Measurements from ENCODE around the gene RPL19.

The RPL19 gene

DNA sequence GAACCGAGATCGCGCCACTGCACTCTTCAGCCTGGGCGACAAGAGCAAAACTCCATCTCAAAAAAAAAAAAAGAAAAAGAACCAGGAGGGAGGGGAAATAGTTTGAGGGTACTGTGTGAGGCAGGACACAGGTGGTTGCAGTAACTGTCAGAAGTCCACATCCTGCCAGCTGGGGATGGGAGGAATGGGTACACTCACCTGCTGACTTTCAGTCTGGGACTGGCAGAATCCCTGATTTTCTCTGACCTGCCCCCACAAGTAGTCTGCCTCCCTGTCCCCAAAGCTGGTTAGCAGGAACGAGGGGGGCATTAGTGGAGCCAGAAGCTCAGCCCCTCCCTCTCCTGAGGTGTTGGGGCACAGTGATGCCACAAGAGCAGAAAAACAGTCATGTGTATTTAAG, 27.0 kb upstream of the RPL19 start:
- no peak for DNase-seq (ENCODE audit: low read depth in 2 of 2)

DNA sequence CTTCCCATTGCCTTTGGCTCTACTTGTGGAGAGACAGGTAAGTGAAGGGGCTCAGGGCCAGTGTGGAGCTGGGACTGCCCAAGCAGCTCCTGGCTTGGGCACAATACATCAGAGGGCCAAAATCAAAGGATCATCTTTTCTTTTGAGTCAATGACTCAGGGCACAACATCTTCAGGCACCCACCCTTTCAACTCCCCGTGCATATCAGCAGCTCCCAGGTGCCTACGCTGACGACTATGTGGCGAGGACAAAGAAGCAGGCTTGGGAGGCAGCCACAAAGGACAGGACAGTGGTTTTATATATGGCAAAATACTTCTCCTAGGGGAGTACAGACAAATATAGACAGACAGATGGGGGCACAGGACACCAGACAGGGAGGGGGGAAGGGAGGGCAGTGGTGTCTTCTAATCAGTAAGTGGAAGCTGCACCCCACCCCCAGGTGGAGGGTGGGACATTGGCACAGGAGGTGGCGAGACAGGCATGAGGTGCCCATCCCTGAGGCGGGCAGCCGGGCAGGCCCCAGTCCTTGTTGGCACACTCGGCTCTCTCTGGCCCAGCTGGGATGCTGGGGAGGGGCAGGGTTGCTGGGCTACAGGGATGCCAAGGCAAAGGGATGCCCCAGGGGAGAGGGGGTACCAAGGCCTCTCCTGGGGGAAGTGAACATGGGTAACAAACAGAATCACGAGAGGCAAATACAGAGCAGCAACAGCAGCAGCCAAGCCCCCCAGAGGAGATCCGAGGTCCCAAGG, 26.4 kb upstream of the RPL19 start:
- no peak for DNase-seq (ENCODE audit: low read depth in 2 of 2)

DNA sequence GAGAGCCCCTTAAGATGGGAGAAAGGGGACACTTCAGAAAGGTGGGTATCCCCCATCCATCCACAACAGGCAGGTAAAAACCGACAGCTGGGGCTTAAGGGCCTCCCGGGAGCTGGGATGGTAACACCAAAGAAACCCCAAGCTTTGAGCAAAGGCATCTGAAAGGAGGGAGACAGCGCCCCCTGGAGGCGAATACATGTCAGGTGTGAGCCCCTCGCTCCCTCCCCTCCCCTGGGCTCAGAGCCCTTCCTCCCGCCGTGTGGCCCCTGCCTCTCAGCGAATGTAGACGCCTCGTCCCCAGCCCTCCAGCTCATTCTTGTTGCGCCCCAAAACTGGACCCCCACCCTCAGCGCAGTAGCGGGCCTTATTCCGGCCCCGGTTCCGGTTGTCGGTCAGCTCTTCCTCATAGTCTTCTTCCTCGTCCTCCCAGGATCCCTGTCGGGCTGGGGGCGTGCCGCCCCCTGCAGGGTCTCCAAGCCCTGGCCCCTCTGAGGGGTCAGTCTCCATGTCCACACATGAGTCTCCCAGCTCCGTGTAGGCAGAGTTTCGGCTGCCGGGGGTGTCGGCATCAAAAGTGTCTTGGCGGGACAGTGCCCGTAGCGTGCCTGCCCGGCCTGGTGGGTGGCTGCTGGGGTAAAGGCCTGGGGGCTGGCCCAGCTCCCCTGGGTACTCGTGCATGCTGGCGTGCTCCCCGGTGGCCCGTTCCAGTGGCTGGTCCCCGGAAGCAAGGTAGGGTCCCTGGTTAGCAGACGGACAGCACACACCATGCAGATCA, 25.0 kb upstream of the RPL19 start:
- peak in 1 of 2 experiments; percentile 35 for DNase-seq (ENCODE audit: low read depth in 2 of 2)

DNA sequence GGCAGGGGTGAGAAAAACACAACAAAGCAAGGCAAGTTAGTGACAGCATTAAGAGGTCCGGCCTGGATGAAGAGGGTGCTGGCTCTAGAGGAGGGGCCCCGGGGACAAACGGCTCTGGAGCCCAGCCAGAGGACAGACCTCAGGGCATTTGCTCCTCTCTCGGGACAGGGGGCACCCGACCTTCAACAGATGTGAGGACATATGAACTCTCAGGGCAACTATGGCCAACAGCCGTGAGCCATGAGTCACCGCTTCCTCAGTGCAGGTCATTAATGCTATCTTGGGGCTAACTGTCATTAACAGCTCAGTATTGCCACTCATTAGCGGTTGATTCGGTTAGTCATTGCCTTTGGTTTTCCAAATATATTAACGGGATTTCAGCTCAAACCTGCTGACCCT, 24.4 kb upstream of the RPL19 start:
- no peak for DNase-seq (ENCODE audit: low read depth in 2 of 2)

DNA sequence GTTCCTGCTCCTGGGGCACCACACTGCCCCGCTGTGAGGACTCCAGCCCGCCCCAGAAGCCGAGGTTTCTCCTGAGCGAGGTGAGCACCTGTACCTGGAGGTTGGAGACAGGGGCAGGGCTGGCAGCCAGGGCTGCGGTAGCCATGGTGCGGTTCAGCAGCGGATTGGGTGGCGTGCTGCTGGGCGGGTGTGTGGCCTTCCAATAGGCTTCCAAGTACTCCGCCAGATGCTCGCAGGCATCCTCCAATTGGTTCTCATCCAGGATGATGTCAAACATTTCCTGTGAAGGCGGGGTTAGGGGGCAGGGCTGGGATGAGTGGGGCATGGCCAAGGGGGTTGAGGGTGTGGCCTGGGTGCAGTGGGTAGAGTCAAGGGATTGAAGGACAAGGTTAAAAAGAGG, 22.8 kb upstream of the RPL19 start:
- no peak for DNase-seq (ENCODE audit: low read depth in 2 of 2)

DNA sequence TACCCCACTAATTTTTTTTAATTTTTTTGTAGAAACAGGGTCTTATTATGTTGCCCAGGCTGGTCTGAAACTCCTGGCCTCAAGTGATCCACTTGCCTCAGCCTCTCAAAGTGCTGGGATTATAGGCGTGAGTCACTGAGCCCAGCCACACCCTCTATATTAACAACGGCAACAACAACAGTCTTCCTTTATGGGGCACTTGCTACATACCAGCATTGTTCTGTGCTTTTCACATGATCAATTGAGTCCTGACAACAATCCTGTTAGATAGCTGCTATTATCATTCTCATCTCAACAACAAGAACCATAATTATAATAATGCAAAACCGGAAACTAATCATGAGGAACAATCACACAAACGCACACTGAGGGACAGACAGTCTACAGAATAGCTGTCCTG, 21.5 kb upstream of the RPL19 start:
- no peak for DNase-seq (ENCODE audit: low read depth in 2 of 2)

DNA sequence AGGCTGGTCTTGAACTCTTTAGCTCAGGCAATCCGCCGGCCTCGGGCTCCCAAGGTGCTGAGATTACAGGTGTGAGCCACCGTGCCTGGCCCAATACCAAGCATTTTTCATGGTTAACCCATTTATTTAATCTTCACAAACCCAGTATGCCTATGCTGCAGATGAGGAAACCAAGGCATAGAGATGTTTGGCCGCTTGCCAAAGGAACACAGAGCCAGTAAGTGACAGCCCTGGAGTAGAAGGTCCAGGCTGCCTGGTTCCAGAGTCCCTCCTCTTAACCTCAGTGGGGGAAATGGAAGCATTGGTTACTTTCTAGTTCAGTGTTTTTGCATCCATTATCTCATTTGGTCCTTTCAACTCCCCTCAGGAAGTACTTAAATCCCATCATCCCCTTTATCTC, 18.8 kb upstream of the RPL19 start:
- no peak for DNase-seq (ENCODE audit: low read depth in 2 of 2)

DNA sequence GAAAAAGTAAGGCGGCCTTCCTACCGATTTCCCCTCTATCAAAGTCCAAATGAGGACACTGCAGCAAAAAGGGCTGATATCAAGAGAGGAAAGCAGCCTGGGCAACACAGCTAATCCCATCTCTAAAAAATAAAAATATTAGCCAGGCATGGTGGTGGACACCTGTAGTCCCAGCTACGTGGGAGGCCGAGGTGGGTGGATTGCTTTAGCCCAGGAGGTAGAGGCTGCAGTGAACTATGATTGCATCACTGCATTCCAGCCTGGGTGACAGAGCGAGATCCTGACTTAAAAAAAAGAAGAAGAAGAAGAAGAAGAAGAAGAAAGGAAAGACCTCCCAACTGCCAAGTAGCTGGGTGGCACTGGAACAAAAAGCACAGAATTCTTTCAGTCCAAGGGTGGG, 17.0 kb upstream of the RPL19 start:
- no peak for DNase-seq (ENCODE audit: low read depth in 2 of 2)

DNA sequence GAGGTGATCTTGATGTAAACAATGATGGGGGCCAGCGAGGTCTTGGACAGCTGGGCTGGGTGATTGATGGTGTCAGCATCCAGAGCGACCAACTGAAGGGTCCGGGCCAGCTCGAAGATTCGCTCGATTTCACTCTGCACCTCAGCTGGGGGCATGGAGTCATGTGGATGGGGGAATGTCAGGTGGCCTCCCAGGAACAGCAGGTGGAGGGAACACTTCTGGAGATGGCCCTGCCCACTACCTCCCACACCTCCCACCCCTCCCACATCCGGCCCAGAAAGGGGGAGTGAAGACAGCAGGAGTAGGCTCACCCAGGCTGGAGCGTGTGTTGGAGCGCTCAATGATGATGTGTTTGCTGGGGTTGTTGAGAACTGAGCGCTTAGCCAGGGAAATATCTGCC, 16.4 kb upstream of the RPL19 start:
- DNase-seq (ENCODE audit: low read depth in 2 of 2): no peak

DNA sequence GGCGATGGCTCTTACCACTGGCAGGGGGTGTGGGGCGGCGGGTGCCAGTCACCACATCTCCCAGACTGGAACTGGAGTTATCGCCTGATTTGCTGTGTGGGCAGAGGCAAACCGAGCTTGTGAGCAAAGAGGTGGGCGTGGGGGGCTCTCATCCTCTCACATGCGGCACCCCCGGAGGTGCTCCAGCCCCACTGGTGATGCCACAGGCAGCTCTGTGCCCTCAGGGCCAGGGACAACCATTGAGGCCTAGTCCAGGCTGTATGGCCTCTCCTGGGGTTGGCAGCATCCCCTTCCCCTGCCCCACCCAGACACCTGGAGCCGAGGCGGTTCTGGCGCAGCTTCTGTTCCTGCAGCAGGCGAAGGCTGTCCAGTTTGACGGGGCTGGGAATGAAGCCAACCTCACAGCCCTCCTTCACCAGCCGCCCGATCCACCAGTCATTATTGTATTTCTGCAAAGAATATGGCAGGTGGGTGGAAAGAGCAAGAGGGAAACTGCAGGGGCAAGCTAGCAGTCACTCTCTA, 13.5 kb upstream of the RPL19 start:
- DNase-seq (ENCODE audit: low read depth in 2 of 2): no peak

DNA sequence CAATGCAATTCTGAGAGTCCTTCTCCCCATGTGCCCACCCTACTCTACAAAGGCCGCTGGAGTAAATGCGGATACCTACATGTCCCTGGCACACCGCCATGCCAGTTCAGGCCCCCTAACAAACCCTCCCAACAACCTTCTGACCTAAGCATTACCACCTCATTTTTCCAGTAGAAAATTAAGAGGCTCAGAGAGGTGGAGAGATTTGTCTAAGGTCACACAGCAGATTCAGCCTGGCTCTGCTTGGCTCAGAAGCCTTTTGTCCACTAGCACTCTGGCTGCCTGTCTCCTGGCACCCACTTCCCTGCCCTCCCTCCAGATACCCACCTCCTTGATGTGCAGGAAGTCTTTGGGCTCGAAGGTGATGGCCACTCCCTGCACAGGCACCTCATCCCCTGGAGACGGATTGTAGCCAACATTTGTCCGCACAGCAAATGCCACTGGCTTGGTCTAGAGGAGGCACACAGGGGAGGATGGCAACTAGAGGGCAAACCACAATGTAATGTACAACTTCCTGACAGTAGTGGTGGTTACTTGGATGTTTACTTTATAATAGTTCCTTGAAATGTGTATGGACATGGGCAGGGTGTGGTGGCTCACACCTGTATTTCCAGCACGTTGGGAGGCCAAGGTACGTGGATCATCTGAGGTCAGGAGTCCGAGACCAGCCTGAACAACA, 12.8 kb upstream of the RPL19 start:
- DNase-seq (ENCODE audit: low read depth in 2 of 2): no peak

DNA sequence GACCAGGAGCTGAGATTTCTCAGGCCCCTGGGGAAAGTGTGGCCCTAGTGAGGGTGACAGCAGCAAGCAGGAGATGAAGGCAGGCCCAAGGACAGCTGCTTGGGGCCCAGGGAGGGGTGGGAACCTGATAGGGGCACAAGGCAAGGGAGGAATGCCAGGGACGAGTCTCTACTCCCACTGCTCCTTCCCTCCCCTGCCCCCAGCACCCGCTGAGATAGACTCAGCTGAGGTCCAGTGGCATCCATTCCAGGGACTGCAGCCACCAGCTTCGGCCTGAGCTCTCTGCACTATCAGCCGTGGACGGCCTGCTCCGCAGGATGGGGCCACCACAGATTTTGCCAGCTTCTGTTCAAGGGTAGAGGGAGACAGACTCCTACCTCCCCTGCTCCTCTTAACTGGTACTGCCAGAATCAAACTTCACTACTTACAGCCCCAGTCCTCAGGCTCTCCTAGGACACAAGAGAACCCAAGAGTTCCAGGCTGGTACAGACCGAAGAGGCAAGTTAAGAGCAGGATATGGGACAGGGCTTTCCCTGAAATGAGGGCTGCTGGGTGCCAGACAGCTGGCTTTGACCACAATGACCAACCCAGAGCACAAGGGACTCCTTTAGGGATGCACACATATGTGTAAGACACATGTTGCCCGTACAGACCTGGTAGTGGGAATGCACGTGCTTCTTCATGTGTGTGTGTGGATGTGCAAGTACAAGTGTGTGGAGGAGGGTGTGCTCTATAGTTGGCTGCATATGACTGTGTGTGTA, 8.2 kb upstream of the RPL19 start:
- DNase-seq (ENCODE audit: low read depth in 2 of 2): no peak

DNA sequence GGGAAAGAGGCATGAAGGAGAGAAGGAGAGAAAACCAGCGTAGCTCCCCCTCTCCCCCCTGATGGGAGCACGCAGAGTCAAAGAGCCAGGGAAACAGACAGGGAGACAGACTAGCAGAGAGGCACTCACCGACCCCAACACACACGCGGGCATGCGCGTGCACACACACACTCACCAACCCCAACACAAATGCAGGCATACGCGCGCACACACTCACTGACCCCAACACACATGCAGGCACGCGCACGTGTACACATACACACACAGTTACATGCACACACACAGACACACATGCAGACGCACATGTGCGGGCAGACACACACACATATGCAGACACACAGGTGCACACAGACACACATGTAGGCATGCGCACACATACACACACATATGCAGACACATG, 7.2 kb upstream of the RPL19 start:
- DNase-seq (ENCODE audit: low read depth in 2 of 2): no peak

DNA sequence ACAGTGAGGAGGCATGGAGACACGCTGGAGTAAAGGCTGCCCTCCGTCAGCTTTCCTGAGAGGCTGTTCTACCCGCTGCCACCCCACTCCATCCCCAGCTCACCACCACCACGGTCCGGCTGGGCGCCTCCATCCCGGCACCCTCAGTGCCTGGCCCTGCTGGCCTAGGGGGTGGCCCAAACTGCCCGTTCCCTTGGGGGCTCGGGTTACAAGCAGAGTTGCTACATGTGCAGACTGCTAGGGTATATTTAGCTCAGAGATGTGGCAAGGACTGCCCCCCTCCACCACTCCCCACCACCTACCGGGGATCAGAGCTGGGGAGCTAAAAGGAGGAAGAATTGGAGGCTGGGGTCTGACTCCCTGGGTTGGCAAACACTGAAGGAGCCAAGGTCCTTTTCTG, 6.7 kb upstream of the RPL19 start:
- DNase-seq (ENCODE audit: low read depth in 2 of 2): no peak

DNA sequence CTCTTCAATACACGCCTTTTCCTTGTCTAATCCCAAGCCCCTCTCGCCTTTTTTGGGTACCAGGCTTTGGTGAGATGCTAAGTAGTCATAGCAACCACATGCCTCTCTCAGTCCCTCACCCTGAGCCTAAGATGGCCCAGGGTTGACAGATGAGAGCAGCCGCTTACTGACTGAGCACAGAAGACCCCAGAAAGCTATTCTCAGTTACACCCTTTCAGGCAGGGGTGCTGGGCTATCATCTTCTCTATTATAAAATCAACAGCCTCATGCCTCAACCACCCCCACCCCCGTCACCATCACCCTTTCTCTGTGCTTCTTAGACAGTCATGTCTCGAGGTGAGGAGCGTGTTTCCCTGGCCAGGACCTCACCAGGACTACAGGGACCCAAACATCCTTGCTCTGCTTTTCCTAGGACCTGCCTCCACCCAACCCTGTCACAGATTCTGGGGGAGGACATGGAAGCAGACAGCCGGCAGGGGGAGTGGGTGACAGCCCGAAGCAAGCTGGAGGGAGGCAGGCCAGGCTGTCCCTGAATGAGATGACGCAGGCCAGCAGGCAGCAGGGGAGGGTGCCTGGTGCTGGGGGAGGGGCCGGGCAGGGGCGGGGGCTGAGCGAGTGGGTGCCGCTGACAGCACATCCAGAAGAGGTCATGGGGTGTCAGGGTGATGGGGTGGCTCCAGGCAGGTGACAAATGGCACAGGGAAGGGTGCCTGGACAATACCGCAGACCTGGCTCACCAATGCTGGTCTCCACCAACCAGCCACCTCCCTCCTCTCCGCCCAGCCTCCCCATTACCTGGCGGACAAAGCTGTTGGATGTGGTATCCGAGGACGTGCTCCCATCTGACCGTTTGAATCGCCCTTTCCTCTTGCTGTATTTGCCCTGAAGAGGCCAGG, 5.7 kb upstream of the RPL19 start:
- DNase-seq (ENCODE audit: low read depth in 2 of 2): peak in 1 of 2 experiments; percentile 20

DNA sequence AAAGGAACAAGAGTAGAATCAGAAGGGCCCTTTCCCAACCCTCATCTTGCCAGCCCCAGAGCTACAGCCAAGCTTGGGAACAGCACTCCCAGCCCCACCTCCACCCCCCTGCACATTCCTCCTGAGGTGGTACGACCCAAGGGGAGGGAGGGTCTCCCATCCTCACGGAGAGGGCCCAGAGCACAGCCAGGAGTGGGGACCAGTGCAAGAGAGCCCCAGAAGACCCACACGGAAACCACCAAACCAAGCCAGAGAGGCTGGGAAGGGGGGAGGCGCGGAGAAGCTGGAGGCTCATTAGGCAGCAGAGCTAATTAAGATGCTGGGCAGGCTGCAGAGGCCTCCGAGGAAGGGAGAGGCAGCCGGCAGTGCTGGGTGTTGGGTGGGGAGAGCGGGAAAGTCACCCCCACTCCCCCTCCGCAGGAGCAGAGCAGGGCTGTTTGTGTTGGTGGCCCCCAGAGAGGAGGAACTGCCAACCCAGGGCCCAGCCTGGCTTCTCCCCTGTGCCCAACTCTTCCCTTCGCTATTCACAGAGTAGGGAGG, 5.0 kb upstream of the RPL19 start:
- no peak for DNase-seq (ENCODE audit: low read depth in 2 of 2)

DNA sequence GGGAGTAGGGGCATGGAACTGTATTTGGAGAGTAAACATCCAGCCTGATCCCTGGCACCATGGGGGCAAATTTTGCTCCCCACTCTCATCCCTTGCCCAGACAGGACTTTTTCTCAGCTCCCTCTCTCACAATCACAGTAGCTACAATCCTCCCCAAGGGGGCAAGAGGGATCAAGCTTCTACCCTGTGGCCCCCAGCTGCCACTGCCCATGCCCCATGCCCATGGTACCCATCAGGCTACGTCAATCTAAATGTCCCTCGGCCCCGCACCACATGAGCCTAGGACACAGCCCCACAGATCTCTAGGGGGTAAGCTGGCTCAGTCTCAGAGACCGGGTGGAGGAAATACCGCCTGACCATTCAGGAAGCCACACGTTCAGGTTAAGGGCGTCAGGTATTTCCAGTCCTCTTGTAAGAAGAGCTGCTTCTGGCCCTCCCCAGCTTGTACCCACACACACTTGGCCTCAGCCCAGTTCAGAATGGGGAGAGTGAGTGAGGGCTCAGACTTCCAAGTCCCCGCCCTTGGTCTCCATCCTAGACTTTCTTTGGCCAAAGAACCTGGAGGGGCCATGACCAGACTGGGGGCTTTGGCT, 4.4 kb upstream of the RPL19 start:
- DNase-seq (ENCODE audit: low read depth in 2 of 2): no peak

DNA sequence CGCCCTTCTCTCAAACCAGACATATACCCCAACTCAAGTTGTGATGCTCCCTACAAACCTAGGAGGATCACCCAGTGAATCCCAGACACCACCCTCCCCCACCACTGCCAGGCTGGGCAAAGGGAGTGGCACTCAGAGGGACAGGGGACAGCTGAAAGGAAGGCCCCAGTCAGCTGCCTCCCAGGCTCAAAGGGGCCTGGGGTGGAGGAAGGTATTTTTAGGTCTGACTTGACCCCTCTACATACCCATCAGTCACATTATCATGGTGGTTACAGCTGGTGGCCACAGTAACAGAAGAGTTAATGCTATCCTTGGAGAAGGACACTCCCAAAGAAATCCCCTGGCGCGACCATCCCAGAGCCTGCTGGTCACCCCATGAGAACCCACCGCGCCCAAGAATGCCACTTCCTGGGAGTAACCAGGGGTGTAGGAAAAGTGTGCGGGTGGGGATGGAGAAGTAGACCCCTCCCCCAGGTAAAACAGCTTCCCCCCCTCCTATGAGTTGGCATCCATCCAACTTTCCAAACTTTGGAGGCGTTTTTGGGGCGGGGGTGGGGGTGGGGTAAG, 3.8 kb upstream of the RPL19 start:
- DNase-seq (ENCODE audit: low read depth in 2 of 2): no peak

DNA sequence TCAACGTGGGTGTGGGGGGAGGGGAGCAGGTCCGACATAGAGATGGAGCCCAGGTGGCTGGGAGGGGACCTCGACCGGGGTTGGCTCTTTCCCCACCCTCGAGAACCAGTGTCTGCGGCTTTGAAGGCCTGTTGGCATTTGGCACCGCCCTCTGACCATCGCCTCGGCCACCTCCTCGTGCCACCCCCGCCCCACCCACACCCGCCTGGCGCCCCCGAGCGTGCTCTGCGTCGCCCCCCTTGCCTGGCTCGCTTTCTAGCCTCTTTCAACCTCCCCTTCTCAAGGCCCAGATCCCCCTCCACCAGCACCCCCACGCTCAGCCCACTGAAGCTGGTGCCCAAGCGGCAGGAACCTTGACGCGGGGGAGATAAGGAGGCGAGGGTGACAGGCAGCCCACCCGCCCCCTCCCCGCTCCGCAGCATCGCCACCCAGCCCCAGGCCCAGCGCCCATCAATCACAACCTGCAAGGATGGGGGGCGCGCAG, 3.2 kb upstream of the RPL19 start:
- DNase-seq (ENCODE audit: low read depth in 2 of 2): no peak

All from fibroblast of skin of left quadriceps (primary cell).